GM12878 (cell line): ENCODE measurements around the gene RAB36. TPM values are rescaled to one million over a fixed set of nuclear protein-coding genes. Genes with fewer than 3 reads are reported as not detected.

ENCODE experiments used
- ATAC-seq: fragments of 200-7000 bp; cut with Tn5 transposase; 3 replicates; pipeline ENCODE4 v1.9.1; 2020; ENCODE audit warnings: mild to moderate bottlenecking, moderate library complexity
- BruUV-seq: library from RNA; stranded (reverse); fragments of 400-500 nt; replicated peaks from 2 replicates; lab custom pipeline; 2021; lab: Mats Ljungman, UMichigan
- CTCF ChIA-PET: fragments of 300-600 bp; sonication (Branson Sonifier 250); formaldehyde crosslinking; extraction: SDS; loops from one replicate; lab custom pipeline; 2021; ENCODE audit warnings: inconsistent platforms; lab: Yijun Ruan, JAX
- POLR2A ChIA-PET: fragments of 350-600 bp; formaldehyde crosslinking; extraction: SDS; loops from one replicate; lab custom pipeline; 2021; ENCODE audit warnings: inconsistent platforms; lab: Charles Lee
- RAD21 ChIA-PET: fragments of 300-600 bp; sonication (Branson Sonifier 250); formaldehyde crosslinking; loops from one replicate; lab custom pipeline; 2023; ENCODE audit warnings: antibody characterized with exemption; ENCODE audit not compliant: unreplicated experiment; lab: Charles Lee
- SMC1A ChIA-PET: fragments of 300-600 bp; sonication (Branson Sonifier 250); formaldehyde crosslinking; loops from one replicate; lab custom pipeline; 2023; ENCODE audit not compliant: unreplicated experiment, uncharacterized antibody; lab: Charles Lee
- DNase-seq: peaks from one replicate; pipeline ENCODE4 v3.0.0-alpha.2; 2011; ENCODE audit warnings: low read depth, low spot score
- FAIRE-seq: peaks from 3 replicates; lab custom pipeline; 2011; peaks lifted over from hg19 to GRCh38; lab: Jason Lieb, UNC
- H2AFZ ChIP-seq: 2 replicates; pipeline ENCODE4 v1.6.0; 2011; ENCODE audit warnings: low read depth, low read length, control low read depth; ENCODE audit not compliant: control insufficient read depth
- H3K27ac ChIP-seq: 2 replicates; pipeline ENCODE4 v1.5.1; 2011; ENCODE audit warnings: control low read depth; ENCODE audit not compliant: control insufficient read depth, insufficient read depth
- H3K27me3 ChIP-seq, 2 experiments: replicated peaks in 1 of 2; 2 replicates each; pipeline versions ENCODE4 v1.6.0 to v1.6.1; 2011; ENCODE audit warnings: low read length in 1 of 2; ENCODE audit not compliant: control insufficient read depth in 2 of 2, insufficient read depth in 2 of 2
- H3K36me3 ChIP-seq, 2 experiments: 2 replicates each; pipeline ENCODE4 v1.5.1; 2011; ENCODE audit warnings: low read length in 1 of 2; ENCODE audit not compliant: control insufficient read depth in 2 of 2, insufficient read depth in 2 of 2
- H3K4me1 ChIP-seq: 2 replicates; pipeline ENCODE4 v1.6.1; 2011; ENCODE audit warnings: mild to moderate bottlenecking, low read length, moderate library complexity, mixed read lengths; ENCODE audit not compliant: control insufficient read depth, insufficient read depth
- H3K4me2 ChIP-seq: 2 replicates; pipeline ENCODE4 v1.6.0; 2011; ENCODE audit warnings: control low read depth; ENCODE audit not compliant: control insufficient read depth, insufficient read depth
- H3K4me3 ChIP-seq: fragments of 200-600 bp; sonication (generic); 2 replicates; pipeline ENCODE4 v1.5.1; 2016
- H3K79me2 ChIP-seq: 2 replicates; pipeline ENCODE4 v1.6.0; 2011; ENCODE audit warnings: low read length; ENCODE audit not compliant: control insufficient read depth, insufficient read depth
- H3K9ac ChIP-seq: 2 replicates; pipeline ENCODE4 v1.8.0; 2011; ENCODE audit warnings: low read length, control low read depth, mixed read lengths; ENCODE audit not compliant: control insufficient read depth, insufficient read depth
- H3K9me3 ChIP-seq: replicated peaks from 3 replicates; pipeline ENCODE4 v1.5.1; 2011; ENCODE audit warnings: mild to moderate bottlenecking, low read length; ENCODE audit not compliant: control insufficient read depth, insufficient read depth
- H4K20me1 ChIP-seq: 2 replicates; pipeline ENCODE4 v1.6.0; 2011; ENCODE audit not compliant: control insufficient read depth, insufficient read depth
- ASH2L ChIP-seq: fragments of 300-600, 200-600 bp; sonication (generic); IDR thresholded peaks from 2 replicates; pipeline ENCODE4 v1.6.1; 2017; ENCODE audit warnings: low read depth, mild to moderate bottlenecking, borderline replicate concordance
- BRCA1 ChIP-seq: IDR thresholded peaks from 2 replicates; pipeline ENCODE4 v1.6.1; 2011; ENCODE audit warnings: low read depth, low read length, improper control_type of control experiment
- CBFB ChIP-seq: IDR thresholded peaks from 2 replicates; pipeline ENCODE4 v1.6.1; 2016; ENCODE audit warnings: antibody characterized with exemption, low read depth
- CHD4 ChIP-seq: fragments of 200-600 bp; sonication (generic); IDR thresholded peaks from 2 replicates; pipeline ENCODE4 v1.6.1; 2016; ENCODE audit warnings: mild to moderate bottlenecking
- FOXK2 ChIP-seq: fragments of 450-650 bp; IDR thresholded peaks from 2 replicates; pipeline ENCODE4 v1.6.1; 2017; ENCODE audit warnings: mild to moderate bottlenecking, moderate library complexity
- NFYB ChIP-seq: IDR thresholded peaks from 2 replicates; pipeline ENCODE4 v1.6.1; 2011; ENCODE audit warnings: low read depth, mild to moderate bottlenecking, low read length, improper control_type of control experiment, moderate library complexity; ENCODE audit not compliant: insufficient read depth
- NR2F1 ChIP-seq: fragments of 450-650 bp; conservative IDR thresholded peaks from 2 replicates; pipeline ENCODE4 v1.6.1; 2017; ENCODE audit warnings: mild to moderate bottlenecking
- SPI1 ChIP-seq: IDR thresholded peaks from 2 replicates; pipeline ENCODE4 v1.6.1; 2011; ENCODE audit warnings: low read depth, mild to moderate bottlenecking, low read length, moderate library complexity, borderline replicate concordance; ENCODE audit not compliant: insufficient read depth
- ZNF274 ChIP-seq: IDR thresholded peaks from one replicate; pipeline ENCODE4 v1.8.0; 2011; ENCODE audit not compliant: insufficient read length, insufficient read depth
- WGBS: methylation state at CpG from one replicate; pipeline ENCODE4 v1.1.6; 2016; ENCODE audit warnings: low lambda C conversion rate; ENCODE audit not compliant: insufficient replicate concordance, insufficient coverage; ENCODE audit errors: missing lambda C conversion rate; 5-methylcytosine and 5-hydroxymethylcytosine counted together
- in situ Hi-C: fragments of 300-500 bp; cut with MboI; formaldehyde crosslinking; loops from 9 replicates; pipeline ENCODE4 v1.14.3; 2018; ENCODE audit warnings: mixed read lengths
- intact Hi-C: fragments of 100-400 bp; cut with micrococcal nuclease; formaldehyde crosslinking; loops from one replicate; pipeline ENCODE4 v1.14.2; 2022; ENCODE audit not compliant: unreplicated experiment
- polyA plus RNA-seq, 11 experiments: library from polyadenylated mRNA; depleted of rRNA in 4 of 11; unstranded in 6 of 11; stranded (reverse) in 5 of 11; fragments of >200 nt; fragmentation: Nextera tagmentation in 4 of 11; fragmentation: Illumina TruSeq in 1 of 11; extraction: Ambion mirVana in 4 of 11; extraction: Trizol in 1 of 11; gene quantifications; 1 replicate in 1 of 11; 2 replicates in 10 of 11; pipeline versions ENCODE4 v1.2.1 to v1.2.3, GENCODE V29; 2011 to 2016; ENCODE audit warnings: inconsistent platforms in 2 of 11, missing spikeins in 2 of 11, low read depth in 1 of 11
- total RNA-seq, 4 experiments: library from RNA; depleted of rRNA in 3 of 4; stranded (reverse); fragments of >200 nt in 3 of 4; fragmentation: Illumina TruSeq in 1 of 4; extraction: Trizol in 1 of 4; gene quantifications; 2 replicates each; pipeline versions ENCODE4 v1.2.1 to v1.2.3, GENCODE V29; 2013 to 2021
- TF ChIP-seq, protein P1 (sequence below): IDR thresholded peaks from 2 replicates; pipeline ENCODE4 v1.6.1; 2011; ENCODE audit warnings: low read depth, mild to moderate bottlenecking, low read length, moderate library complexity, borderline replicate concordance; ENCODE audit errors: extremely low read depth
- TF ChIP-seq, protein P2 (sequence below): fragments of 450-650 bp; IDR thresholded peaks from 2 replicates; pipeline ENCODE4 v1.6.1; 2017; ENCODE audit warnings: mild to moderate bottlenecking, low read depth, inconsistent platforms; ENCODE audit not compliant: poor library complexity, severe bottlenecking
- TF ChIP-seq, protein P3 (sequence below): fragments of 450-650 bp; IDR thresholded peaks from 2 replicates; pipeline ENCODE4 v1.6.1; 2014; ENCODE audit warnings: mild to moderate bottlenecking

Gene RAB36
- total and polyA plus RNA-seq, 10 of the 15 experiments (the other 5 are each of a cell fraction or from before 2014, with no cell fraction given): 0.31 to 2.7 (median 1.1) TPM

DNA sequence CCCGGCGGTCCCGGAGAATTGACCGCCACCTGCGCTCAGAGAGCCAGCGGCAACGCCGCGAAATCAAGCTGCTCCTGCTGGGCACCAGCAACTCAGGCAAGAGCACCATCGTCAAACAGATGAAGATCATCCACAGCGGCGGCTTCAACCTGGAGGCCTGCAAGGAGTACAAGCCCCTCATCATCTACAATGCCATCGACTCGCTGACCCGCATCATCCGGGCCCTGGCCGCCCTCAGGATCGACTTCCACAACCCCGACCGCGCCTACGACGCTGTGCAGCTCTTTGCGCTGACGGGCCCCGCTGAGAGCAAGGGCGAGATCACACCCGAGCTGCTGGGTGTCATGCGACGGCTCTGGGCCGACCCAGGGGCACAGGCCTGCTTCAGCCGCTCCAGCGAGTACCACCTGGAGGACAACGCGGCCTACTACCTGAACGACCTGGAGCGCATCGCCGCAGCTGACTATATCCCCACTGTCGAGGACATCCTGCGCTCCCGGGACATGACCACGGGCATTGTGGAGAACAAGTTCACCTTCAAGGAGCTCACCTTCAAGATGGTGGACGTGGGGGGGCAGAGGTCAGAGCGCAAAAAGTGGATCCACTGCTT lies 49.4 kb upstream of the RAB36 start:
- H3K27me3 ChIP-seq: no peaks in the 10 kb centered on the region
- no peak for FAIRE-seq
- DNase-seq: no peak
- ChIA-PET RAD21 (interaction anchor here (2.3 kb wide), 1 partner anchor 136 kb away, joined by 7 read pairs; no protein-coding TSS in a partner anchor), CTCF (no interaction called here), POLR2A (no interaction called here), SMC1A (interaction anchor here (1.6 kb wide), 1 partner anchor 136 kb away, joined by 4 read pairs; no protein-coding TSS in a partner anchor)
- no peaks in the 10 kb centered on the region for H3K9me3 ChIP-seq
- H3K36me3 ChIP-seq: no peaks in the 10 kb centered on the region
- TF ChIP-seq, protein P1, sequence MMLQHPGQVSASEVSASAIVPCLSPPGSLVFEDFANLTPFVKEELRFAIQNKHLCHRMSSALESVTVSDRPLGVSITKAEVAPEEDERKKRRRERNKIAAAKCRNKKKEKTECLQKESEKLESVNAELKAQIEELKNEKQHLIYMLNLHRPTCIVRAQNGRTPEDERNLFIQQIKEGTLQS: no peak
- no peak for TF ChIP-seq BRCA1
- no peak overlapping the region for H3K4me3 ChIP-seq
- H2AFZ ChIP-seq: no peak overlapping the region
- no TSS peak for BruUV-seq
- H4K20me1 ChIP-seq: no peaks in the 10 kb centered on the region
- no peaks in the 10 kb centered on the region for H3K79me2 ChIP-seq
- no peak overlapping the region for H3K9ac ChIP-seq
- H3K4me2 ChIP-seq: no peak overlapping the region
- H3K4me1 ChIP-seq: no peaks in the 10 kb centered on the region
- ATAC-seq: no peak
- intact Hi-C loops: no loop called here
- in situ Hi-C loops: no loop called here
- 80% methylated on average over 44 of the region's 45 CpGs for whole genome bisulfite sequencing
- no peak overlapping the region for H3K27ac ChIP-seq

DNA sequence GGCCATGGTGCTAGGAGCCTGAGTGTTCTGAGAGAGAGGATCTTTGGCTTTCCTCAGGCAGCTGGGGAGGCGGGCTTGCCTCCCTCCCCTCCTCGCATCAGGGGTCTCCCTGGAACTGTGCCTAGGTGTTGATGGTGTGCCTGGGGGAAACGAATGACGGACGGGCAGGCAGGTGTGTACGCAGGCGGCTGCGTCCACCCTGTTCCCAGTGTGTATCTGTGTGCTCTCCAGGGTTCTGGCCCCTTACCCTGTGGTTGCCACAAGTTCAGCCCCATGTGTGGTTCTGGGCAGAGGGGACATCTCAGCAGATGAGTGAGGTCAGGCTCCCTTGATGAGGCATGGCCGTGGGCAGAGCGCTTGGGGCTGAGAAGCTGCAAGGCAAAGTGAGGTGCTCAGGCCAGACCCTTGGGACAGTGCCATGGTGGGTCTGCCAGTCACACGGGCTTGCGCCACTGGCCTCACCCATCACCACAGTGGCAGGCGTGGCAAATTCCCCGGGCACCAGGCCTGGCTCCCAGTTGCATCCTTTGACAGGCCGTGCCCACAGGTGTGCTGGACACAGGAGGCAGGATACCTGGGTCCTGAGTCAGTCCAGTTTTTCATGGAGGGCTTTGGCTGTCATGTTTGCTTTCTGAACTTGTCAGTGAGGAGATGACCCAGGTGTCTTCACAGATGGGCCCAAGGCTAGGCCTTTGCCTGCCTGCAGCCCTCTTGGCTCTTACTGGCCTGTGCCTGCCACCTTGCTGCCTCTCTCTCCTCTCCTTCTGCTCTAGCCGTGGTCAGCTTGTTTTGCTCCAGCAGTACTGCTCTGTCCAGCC lies 47.7 kb upstream of the RAB36 start:
- intact Hi-C loops: no loop called here
- SMC1A ChIA-PET: no interaction called here
- no peak for DNase-seq
- no peak for TF ChIP-seq NR2F1
- TF ChIP-seq ASH2L: no peak
- no peak for TF ChIP-seq SPI1
- no peak for TF ChIP-seq FOXK2
- TF ChIP-seq, protein P2, sequence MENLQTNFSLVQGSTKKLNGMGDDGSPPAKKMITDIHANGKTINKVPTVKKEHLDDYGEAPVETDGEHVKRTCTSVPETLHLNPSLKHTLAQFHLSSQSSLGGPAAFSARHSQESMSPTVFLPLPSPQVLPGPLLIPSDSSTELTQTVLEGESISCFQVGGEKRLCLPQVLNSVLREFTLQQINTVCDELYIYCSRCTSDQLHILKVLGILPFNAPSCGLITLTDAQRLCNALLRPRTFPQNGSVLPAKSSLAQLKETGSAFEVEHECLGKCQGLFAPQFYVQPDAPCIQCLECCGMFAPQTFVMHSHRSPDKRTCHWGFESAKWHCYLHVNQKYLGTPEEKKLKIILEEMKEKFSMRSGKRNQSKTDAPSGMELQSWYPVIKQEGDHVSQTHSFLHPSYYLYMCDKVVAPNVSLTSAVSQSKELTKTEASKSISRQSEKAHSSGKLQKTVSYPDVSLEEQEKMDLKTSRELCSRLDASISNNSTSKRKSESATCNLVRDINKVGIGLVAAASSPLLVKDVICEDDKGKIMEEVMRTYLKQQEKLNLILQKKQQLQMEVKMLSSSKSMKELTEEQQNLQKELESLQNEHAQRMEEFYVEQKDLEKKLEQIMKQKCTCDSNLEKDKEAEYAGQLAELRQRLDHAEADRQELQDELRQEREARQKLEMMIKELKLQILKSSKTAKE: no peak
- TF ChIP-seq NFYB: no peak
- TF ChIP-seq, protein P3, sequence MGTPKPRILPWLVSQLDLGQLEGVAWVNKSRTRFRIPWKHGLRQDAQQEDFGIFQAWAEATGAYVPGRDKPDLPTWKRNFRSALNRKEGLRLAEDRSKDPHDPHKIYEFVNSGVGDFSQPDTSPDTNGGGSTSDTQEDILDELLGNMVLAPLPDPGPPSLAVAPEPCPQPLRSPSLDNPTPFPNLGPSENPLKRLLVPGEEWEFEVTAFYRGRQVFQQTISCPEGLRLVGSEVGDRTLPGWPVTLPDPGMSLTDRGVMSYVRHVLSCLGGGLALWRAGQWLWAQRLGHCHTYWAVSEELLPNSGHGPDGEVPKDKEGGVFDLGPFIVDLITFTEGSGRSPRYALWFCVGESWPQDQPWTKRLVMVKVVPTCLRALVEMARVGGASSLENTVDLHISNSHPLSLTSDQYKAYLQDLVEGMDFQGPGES: no peak
- TF ChIP-seq ZNF274: no peak
- TF ChIP-seq CHD4: no peak
- no peak for TF ChIP-seq CBFB

More for the DNA sequence above, 47.7 kb upstream of the RAB36 start:
- Histone ChIP-seq H3K27me3 (no peaks in the 10 kb centered on the region), H3K79me2 (no peaks in the 10 kb centered on the region), H3K9me3 (no peaks in the 10 kb centered on the region), H3K4me3 (no peak overlapping the region), H3K4me2 (no peak overlapping the region), H3K4me1 (no peaks in the 10 kb centered on the region), H2AFZ (no peak overlapping the region), H3K9ac (no peak overlapping the region), H3K27ac (no peak overlapping the region), H4K20me1 (no peaks in the 10 kb centered on the region), H3K36me3 (no peaks in the 10 kb centered on the region)
- FAIRE-seq: no peak
- ATAC-seq: no peak
- ChIA-PET CTCF (interaction anchor here (1.3 kb wide), 1 partner anchor 137 kb away, joined by 5 read pairs; no protein-coding TSS in a partner anchor), RAD21 (no interaction called here), POLR2A (no interaction called here)
- in situ Hi-C loops: no loop called here
- WGBS: 45% methylated on average over 16 of the region's 16 CpGs
- no TSS peak for BruUV-seq
